ENCODE measurements around the gene SCRN2.
A peak's percentile ranks its signal among the peaks of the same experiment; 100 is the strongest.

The SCRN2 gene

DNA sequence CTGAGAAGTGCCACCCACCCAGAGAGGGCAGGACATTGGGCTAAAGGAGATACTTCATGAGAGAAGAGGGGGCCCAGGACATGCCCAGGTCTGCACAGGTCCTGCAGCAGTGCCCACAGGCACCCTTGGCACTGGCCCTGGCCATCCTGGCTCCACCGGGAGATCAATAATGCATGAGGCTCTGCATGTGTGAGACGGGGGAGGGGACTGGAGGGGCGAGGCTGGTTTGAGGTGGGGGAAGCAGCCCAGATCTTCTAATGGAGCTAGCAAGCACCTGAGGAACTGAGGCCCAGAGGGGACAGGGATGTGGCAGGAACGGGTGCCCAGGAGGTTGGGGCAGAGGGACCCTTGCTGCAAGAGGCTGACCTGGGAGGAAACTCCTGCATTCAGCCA is 20.0 kb downstream of the SCRN2 start:
- no peak for DNase-seq (ENCODE audit: low read depth in 2 of 2)

DNA sequence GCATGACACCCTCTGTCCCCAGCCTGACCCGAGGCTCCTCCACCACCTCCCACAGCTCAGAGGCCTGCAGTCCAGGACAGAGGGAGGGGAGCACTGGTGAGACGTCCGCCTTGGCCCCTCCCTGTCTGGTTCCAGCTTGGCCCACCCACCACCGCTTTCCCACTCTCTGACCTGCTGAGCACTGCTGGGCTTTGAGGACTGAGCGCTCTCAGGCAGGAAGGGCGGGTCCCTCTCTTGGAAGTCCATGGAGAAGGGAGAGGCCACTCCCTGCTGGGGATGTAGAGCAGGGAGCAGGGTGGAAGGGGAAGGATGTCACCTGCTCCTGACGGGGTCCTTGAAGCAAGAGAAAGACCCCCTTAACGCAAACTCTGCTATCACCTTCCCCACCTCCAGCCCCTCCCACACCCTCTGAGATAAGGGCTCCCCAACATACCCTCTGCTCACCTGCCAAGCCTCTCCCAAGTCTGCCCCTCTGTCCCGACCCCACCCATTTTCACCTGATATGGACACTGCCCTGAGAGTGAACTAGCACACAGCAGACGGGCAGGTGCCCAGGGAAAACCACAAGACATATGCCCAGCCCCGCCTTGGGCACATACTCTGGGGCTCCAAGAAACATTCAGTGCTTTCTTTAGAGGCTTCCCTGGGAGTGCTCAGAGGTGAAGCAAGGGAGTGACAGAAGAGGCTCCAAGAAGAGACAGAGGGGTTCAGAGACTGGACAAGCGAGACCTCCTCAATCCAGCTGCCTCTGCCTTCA is 20.9 kb downstream of the SCRN2 start:
- DNase-seq (ENCODE audit: low read depth in 2 of 2): no peak

DNA sequence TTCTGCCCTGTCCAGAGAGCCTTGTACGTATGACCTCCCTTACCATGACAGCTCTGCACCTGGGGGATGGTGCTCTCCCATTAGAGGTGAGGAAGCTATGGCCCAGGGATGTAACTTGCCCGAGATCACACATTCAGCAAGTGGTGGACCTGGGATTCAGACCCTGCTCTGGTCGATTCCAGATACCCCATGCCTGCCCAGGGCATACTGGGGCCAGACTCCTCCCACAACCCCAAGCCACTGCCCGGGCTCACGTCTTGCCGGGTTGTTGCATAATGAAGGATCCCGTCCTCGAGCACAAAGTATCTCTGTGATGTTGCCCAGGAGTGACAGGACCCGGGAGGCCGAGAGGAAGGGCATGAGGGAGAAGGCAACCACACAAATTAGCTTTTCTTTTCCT is 21.6 kb downstream of the SCRN2 start:
- DNase-seq (ENCODE audit: low read depth in 2 of 2): no peak

DNA sequence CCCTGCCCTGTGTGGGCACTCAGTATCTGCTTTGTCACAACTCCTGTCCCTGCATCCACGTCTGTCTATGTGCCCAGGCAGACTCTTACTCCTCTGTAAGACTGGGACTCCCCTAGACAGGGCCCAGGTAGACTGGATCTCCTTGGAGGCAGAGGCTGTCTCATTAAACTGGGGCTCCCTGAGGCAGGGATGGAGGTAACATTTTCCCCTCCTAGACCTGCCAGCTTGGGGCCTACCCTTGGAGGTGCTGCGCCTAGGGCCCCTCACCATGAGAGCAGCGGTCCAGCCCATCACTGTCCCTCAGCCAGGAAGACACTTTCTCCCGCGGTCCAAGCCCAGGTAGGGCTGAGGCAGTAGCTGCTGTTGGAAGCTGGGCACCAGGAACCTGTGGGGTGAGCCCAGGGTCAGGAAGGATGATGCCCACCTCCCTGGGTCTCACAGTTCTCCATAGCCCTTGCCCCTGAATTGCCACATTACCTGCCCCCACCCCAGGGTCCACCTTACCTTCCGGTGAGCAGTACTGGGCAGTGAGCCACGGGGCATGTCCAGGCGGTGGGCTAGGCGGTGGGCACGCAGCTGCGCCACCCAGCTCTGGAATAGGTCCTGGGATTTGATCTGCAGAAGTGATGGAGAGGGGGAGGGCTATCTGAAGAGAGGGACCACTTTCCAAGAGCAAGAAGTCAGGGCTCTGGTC is 22.9 kb downstream of the SCRN2 start:
- DNase-seq (ENCODE audit: low read depth in 2 of 2): no peak

DNA sequence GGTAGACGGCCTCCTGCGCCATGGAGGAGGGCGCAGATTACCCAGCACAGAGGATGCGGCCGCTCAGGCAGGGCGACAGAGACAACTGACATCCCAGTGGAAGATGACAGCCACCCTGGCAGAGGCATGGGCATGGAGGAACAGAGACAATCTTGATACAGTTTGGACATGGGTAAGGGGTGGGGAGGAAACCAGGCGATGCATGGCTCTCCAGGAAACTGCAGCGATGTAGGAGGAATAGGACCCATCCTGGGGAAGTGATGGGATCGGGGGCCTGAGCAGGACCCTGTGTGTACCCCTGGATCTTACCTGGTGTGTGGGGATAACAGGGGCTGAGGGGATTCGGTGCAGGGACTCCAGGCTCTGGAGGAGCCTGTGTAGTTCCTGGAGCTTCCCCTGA is 24.1 kb downstream of the SCRN2 start:
- no peak for DNase-seq (ENCODE audit: low read depth in 2 of 2)

DNA sequence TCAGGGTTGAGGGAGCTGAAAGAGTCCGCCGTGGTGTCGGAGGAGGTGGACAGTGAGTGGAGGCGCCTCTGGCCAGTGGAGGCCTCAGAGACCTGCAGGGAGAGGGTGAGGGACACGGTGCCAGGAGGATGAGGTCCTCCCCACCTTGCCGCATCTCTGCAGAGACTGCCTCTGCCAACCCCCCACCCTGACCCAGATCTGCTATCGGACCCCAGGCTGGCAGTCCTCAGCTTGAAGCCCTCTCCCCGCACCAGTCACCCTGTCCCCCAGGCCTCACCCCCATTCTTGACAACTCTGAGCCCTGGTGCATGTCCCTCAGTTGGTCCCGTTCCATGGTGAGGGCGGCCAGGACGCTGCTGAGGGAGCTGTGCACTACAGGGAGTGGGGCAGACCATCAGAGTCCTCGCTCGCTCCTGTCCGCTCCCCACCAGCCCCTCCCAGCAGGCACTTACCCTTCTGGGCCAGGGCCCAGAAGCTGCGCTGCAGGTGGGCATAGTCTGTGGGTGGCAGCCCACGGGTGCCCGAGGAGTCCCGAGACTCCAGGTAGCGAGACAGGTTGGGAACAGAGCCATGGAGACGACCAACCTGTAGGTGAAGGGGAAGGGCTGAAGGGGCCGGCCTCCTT is 24.9 kb downstream of the SCRN2 start:
- DNase-seq (ENCODE audit: low read depth in 2 of 2): no peak

DNA sequence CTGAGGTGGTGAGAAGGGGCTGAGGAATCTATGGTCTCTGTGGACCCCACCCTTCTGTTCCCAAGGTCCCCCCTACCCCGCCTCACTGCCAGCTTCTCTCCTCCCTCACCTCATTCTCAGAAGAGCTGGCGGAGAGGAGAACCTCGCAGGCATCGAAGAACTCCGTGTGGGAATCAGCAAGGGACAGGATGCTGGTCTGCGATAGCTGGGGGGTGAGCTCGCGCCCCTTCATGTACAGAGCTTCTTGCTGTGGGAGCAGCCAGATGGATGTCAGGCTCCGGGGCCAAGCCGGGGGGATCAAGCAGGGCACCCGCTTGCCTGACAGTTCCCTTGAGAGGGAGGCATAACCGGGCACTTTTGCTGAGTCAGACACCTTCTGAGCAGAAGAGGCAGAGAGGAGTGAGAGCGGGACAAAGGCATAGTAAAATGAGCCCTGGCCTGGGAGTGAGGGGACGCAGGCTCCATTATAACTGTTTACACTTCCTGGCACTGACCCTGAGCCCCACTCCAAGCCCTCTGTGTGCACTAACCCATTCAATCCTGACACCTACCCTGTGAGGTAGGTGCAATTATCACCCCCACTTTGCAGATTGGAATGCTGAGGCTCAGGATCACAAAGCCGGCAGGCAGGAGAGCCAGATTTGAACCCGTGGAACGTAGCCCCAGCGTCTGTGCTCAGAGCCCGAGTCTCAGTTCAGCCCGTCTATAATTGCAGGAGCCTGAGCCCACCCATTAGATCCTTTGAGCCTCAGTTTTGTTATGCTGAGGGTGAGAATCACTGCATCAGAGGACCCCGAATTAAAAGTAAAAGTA is 25.8 kb downstream of the SCRN2 start:
- no peak for DNase-seq (ENCODE audit: low read depth in 2 of 2)

DNA sequence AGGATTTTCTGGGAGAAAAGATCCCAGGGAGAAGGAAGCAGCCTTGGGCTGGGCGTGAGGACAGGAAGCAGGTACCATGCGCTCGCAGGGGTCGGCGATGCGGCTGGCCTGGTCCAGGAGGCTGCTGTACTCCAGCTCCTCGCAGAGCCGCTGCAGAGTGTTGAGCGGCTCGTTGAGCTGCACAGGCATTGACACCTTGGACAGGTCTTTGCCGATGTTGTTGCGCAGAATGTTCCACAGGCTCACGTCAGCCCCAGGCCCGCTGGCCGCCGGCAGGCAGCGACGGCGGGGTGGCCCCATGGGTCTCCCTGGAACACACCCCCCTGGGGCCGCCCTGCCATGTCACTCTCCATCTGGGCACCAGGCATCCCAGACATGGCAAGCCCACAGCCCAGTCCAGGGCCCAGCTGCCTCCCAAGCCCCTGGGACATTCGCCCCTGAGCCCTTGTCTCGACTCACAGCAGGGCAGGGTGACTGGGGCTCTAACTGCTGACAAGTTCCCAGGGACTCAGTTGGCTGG is 27.5 kb downstream of the SCRN2 start:
- no peak for DNase-seq (ENCODE audit: low read depth in 2 of 2)

DNA sequence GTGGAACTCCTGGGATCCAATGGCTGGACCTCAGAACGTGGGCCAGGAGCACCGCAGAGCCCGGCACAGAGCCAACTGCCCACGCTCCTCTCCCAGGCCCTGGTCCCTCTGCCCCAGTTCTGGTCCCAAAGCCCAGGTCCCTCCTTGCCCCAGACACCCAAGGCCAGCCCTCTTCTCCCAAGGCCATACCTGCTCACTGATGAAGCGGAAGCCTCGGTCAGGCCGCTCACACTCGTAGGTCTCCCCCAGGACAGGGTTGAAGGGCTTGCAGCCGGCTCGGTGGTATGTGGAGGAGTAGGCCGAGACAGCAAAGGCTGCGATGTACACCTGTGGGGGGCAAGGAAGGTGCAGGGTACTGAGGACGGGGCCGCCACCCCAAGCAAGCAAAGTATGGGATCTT is 28.0 kb downstream of the SCRN2 start:
- DNase-seq (ENCODE audit: low read depth in 2 of 2): no peak

DNA sequence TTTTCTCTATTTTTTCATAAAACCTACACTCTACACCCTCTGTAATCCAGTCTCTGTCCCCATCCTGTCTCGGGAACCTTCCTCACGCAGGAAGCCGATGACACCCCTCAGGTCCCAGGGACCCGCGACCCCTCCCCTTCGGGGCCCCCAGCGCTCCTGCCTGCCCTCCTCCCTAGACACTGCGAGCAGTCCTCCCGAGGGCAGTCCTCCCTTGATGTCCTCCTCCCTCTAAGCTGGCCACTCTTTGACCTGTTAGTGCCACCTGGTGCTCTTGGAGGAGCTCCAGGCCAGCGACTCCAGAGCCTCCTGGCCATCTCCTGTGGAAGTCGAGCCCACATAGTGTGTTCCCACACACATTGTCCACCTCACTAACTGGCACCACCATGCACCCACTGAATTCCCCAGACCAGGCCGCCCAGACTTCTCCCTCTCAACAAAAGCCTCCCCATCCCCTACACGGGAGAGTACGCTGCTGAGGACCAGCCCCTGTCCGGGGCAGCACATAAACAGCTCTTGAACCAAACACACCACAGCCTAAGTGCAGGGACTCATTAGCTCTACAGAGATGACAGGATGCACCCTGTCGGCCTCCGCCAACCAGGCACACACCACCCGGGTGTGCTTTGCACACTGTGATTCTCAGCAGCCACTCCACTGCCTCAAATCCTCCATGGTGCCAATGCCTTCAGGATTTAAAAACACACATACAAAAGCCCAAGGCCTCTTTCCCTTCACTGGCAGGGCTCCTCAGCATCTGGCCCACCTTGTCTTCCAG is 28.7 kb downstream of the SCRN2 start:
- no peak for DNase-seq (ENCODE audit: low read depth in 2 of 2)

DNA sequence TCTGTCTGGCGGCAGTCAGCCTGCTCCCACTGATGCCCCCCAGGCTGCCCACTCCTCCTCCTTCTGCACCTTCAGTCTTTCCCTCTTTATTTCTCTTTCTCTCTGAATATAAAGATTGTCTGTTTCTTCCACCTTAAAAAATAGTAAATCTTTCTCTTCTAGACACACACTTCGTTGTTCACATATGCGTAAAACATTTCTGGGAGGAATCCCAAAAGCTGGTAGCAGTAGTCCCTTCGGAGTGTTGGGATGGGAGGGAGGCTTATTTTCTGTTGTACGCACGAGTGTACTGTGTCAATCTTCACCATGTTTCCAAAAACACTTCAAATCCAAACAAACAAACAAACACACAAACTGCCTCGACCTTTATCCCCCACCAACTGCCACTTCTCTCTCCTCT is 29.4 kb downstream of the SCRN2 start:
- DNase-seq (ENCODE audit: low read depth in 2 of 2): no peak

DNA sequence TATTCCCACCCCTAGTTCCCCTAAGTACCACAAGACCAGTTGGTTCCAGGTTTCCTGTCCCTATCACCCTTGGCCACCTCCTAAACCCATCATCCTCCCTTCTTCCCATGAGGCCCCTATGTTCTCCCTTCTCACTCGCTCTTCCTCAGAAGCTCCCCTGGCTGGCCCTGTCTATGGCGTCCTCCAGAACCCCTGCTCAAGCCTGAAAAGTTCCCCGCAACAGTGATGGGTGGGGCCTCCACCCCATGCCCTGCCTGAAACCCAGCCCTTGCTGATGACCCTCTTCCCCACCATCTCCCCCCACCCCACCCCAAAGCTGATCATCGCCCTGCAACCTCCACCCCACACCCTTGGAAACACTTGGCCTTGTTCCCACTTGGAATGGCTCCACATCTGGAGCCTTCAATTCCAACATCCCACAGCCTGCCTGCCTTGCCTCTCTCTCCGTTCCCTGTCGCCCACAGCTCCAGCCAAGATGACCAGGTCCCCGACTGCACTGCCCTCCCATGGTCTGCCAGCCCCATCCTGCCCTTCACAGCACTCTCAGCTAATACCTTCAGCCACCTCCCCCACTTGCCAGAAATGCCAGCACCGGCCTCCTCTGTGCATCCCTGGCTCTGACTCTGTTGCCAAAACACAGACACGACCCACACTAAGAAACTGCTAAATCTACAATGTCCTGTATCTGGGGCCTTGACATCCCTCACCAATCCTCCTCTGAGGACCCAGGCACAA is 30.0 kb downstream of the SCRN2 start:
- DNase-seq (ENCODE audit: low read depth in 2 of 2): no peak

DNA sequence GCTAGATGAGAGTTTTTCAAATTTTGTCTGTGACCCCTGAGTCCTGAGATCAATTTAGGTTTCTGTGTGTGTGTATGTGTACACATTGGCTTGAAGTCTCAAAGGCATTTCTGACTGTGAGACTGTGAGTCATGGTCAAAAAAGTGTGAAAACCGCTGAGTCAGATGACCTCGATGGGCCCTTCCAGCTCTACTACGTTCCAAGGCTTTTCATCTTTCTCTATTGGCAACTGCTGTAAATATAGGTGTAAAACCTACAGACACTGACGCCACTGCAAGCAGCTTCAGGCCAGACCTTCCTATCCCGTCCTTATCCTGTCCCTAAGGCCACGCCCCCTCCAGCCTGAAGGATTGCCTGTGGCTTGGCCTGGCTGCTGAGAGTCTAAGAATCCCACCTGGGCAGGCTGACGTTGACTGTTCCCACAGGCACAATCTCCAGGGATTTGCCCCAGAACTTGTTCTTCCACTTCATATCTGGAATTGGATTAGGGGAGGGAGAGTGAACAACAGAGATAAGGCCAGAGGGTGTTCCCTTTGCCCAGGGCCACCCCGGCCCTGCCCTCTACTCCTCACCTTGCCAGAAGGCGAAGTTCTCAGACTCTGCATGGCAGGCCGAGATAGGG is 30.8 kb downstream of the SCRN2 start:
- peak; percentile 55 to 60 for DNase-seq (ENCODE audit: low read depth in 2 of 2)

DNA sequence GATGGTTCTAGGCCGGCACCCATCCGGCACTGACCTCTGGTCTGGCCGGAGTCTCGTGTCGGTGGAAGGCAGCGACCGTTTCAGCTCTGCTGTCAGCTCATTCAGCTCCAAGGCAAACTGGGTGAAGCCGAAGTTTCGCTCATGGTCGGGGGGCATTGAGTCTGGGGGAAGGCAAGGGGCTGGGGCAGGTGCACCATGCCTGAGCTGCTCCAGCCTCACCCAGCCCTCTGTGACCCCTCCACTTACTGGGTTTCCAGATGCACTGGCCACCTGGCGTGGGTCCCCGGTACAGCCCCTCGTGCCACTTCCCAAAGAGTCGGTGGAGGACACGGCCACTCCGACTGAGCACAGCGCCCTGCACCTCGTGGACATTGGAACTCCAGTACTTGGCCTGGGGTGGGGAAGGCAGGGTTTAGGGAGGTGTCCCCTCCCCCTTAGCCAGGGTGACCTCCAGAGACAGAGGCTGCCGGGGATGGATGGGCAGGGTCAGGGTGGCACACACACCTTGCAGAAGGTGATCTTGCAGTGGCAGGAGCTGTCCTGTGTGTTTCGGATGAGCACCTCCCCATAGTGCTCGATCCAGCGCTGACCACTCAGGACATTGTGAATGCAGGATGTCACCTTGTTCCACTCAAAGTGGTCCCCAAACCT is 32.1 kb downstream of the SCRN2 start:
- no peak for DNase-seq (ENCODE audit: low read depth in 2 of 2)

DNA sequence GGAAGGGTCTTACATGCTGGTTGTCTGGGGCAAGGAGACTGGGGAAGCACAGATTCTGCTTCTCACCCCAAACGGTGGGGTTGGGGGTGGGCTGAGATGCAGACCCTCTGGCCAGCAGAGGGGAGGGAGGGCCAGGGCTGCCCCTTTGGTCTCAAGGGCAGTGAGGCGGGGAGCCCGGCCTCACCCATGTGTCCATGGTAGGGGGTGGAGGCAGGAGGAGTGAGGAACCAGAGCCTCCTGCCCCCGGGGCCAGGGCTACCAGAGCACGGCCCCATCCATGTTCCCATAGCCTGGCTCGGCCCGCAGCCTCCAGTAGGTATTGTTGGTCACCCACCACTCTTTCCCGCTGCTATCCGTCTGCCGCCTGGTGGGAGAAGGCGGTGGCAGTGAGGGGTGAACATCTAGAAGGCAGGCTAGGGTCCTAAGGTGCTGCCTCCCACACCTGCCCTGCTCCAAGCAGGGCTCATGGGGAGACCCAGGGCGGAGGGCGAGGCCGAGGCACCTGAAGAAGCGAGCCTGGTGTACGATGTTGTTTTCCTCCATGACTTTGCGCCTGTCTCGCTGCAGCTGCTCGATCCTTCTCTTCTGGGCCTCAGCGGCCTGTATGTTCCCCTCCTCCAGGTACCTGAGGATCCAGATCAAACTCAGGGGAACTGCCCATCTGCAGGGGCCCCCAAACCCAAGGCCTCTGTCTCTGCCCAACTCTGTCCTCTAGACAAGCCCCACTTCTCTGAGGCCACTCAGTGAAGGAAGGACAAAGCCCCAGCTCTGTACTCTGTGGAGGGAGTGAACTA is 32.8 kb downstream of the SCRN2 start:
- no peak for DNase-seq (ENCODE audit: low read depth in 2 of 2)

DNA sequence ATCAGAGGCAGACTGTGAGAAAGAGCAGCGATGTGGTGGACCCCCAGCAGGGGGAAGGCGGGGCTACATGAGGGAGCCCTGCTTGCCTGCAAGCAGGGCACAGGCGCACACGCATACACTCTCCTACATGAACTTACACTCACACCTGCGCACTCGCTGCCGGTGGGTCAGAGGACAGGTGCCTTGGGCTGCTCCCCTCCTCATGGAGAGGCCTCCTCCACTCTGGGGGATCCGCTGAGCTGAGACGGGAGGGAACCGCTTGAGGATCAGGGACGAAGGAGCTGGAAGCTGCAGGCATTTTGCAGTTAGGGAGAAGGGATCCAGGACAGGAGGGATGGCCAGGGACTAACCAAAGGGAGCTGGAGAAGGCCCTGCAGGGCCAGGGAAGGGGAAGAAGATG is 33.7 kb downstream of the SCRN2 start:
- DNase-seq (ENCODE audit: low read depth in 2 of 2): no peak

DNA sequence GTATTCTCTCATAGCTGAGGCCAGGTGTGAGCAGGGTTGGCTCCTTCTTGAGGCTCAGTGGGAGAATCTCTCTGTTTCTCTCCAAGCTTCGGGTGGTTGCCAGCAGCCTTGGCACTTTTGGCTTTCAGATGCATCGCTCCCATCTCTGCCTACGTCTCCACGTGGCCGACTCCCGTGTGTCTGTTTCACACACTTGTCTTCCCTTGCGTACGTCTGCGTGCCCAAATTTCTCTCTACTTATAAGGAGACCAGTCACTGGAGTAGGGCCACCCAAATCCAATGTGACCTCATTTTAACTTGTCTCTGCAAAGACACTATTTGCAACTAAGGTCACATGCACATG is 34.2 kb downstream of the SCRN2 start:
- DNase-seq (ENCODE audit: low read depth in 2 of 2): no peak

DNA sequence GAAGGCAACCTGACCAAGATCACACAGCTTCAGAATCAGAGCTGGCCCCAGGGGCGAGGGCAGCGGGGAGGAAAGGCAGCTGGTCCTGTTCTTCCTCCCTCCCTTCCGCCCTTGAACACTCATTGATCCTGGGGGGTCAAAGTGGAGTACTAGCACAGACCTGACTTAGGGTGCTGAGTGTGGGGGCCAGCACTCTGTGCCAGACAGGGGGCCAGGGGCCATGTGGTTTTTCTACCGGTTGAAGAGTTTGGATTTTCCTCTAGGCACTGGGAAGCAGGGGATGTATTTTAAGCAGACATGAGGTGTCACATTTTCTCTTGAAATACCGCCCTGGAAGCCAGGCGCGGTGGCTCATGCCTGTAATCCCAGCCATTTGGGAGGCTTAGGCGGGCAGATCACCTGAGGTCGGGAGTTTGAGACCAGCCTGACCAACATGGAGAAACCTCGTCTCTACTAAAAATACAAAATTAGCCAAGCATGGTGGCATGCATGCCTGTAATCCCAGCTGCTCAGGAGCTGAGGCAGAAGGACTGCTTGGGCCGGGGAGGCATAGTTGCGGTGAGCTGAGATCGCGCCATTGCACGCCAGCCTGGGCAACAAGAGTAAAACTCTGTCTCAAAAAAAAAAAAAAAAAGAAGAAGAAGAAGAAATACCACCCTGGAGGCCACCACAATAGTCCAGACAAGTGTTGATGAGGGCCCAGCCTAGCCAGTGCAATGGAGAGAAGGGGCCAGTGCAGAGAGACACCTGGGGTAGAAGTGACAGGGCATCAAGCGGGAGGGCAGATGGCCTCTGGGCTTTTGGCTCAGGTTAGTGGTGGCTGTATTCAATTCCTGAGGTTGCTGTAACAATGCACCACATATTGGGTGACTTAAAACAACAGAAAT is 34.8 kb downstream of the SCRN2 start:
- no peak for DNase-seq (ENCODE audit: low read depth in 2 of 2)
